ENCODE data around the gene ATG10.

ATG10 gene

DNA sequence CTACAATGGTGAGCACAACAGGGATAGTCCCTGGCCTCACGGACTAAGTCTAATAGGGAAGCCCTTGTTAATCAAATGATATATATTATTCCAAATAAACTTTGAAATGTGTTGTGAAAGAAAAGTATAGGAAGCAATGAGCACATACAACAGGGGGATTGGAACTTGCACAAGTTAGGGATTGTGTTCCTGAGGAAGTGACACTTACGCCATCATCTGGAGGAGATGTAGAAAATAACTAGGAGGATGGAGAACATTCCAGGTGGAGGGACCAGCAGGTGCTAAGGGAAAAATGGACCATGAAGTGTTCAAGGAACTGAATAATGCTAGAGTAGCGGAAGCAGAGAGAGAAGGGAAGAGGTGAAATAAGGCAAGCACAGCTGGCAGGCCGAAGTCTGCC, 325.1 kb downstream of the ATG10 start:
- no peaks in the 10 kb centered on the region for H3K4me1 ChIP-seq (ENCODE audit: control insufficient read depth in 2 of 2, insufficient read depth in 2 of 2, low read length in 2 of 2)
- H3K27ac ChIP-seq (ENCODE audit: low read depth in 2 of 2, low read length in 2 of 2): no peak overlapping the region
- H3K4me3 ChIP-seq (ENCODE audit: low read length in 2 of 2): no peak overlapping the region
- no peaks in the 10 kb centered on the region for H3K9me3 ChIP-seq (ENCODE audit: control insufficient read depth in 2 of 2, low read length in 2 of 2)
- H3K36me3 ChIP-seq (ENCODE audit: control insufficient read depth in 2 of 2, insufficient read depth in 2 of 2, low read length in 2 of 2): no peaks in the 10 kb centered on the region
- no peaks in the 10 kb centered on the region for H3K27me3 ChIP-seq (ENCODE audit: control insufficient read depth in 2 of 2, insufficient read depth in 2 of 2, low read length in 2 of 2)
- no peak overlapping the region for H3K9ac ChIP-seq (ENCODE audit: low read depth in 1 of 2, low read length in 2 of 2)

- Histone ChIP-seq H3K27ac (ENCODE audit: low read depth in 2 of 2, low read length in 2 of 2) (no peak overlapping the region), H3K4me3 (ENCODE audit: low read length in 2 of 2) (no peak overlapping the region), H3K4me1 (ENCODE audit: control insufficient read depth in 2 of 2, insufficient read depth in 2 of 2, low read length in 2 of 2) (no peaks in the 10 kb centered on the region)
Observed at GRCh38 chr5:82297711-82298110, 325.9 kb downstream of the ATG10 start.

GRCh38 chr5:82298668-82299067, 326.8 kb downstream of the ATG10 start:
- Histone ChIP-seq H3K27me3 (ENCODE audit: control insufficient read depth in 2 of 2, insufficient read depth in 2 of 2, low read length in 2 of 2) (no peaks in the 10 kb centered on the region), H3K36me3 (ENCODE audit: control insufficient read depth in 2 of 2, insufficient read depth in 2 of 2, low read length in 2 of 2) (no peaks in the 10 kb centered on the region), H3K27ac (ENCODE audit: low read depth in 2 of 2, low read length in 2 of 2) (no peak overlapping the region), H3K4me1 (ENCODE audit: control insufficient read depth in 2 of 2, insufficient read depth in 2 of 2, low read length in 2 of 2) (no peaks in the 10 kb centered on the region), H3K4me3 (ENCODE audit: low read length in 2 of 2) (no peak overlapping the region), H3K9me3 (ENCODE audit: control insufficient read depth in 2 of 2, low read length in 2 of 2) (no peaks in the 10 kb centered on the region), H3K9ac (ENCODE audit: low read depth in 1 of 2, low read length in 2 of 2) (no peak overlapping the region)

More at GRCh38 chr5:82297711-82298110, 325.9 kb downstream of the ATG10 start:
- H3K9ac ChIP-seq (ENCODE audit: low read depth in 1 of 2, low read length in 2 of 2): no peak overlapping the region
- no peaks in the 10 kb centered on the region for H3K36me3 ChIP-seq (ENCODE audit: control insufficient read depth in 2 of 2, insufficient read depth in 2 of 2, low read length in 2 of 2)
- H3K9me3 ChIP-seq (ENCODE audit: control insufficient read depth in 2 of 2, low read length in 2 of 2): no peaks in the 10 kb centered on the region
- H3K27me3 ChIP-seq (ENCODE audit: control insufficient read depth in 2 of 2, insufficient read depth in 2 of 2, low read length in 2 of 2): no peaks in the 10 kb centered on the region

DNA sequence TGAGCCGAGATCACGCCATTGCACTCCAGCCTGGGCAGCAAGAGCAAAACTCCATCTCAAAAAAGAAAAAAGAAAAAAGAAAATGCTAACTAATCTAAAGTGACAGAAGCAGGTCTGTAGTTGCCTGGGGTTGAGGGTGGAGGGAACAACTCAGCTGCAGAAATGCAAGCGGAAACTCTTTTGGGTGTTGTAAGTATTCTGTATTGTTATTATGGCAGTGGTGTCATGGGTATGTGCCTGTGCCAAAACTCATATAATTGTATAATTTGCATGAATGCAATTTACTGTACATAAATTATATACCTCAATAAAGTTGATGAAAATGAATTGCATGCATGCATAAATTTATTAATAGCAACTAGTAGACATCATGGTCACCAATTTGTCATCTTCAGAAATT, 329.4 kb downstream of the ATG10 start:
- H3K4me1 ChIP-seq (ENCODE audit: control insufficient read depth in 2 of 2, insufficient read depth in 2 of 2, low read length in 2 of 2): no peaks in the 10 kb centered on the region
- H3K36me3 ChIP-seq (ENCODE audit: control insufficient read depth in 2 of 2, insufficient read depth in 2 of 2, low read length in 2 of 2): no peaks in the 10 kb centered on the region
- H3K27ac ChIP-seq (ENCODE audit: low read depth in 2 of 2, low read length in 2 of 2): no peak overlapping the region
- H3K9me3 ChIP-seq (ENCODE audit: control insufficient read depth in 2 of 2, low read length in 2 of 2): no peaks in the 10 kb centered on the region
- no peak overlapping the region for H3K9ac ChIP-seq (ENCODE audit: low read depth in 1 of 2, low read length in 2 of 2)
- H3K4me3 ChIP-seq (ENCODE audit: low read length in 2 of 2): no peak overlapping the region
- H3K27me3 ChIP-seq (ENCODE audit: control insufficient read depth in 2 of 2, insufficient read depth in 2 of 2, low read length in 2 of 2): no peaks in the 10 kb centered on the region

Data from mucosa of rectum (tissue), 2 donors.